Mesenchymal stem cell (in vitro differentiated cells and primary cell): ENCODE data around the gene SH3BP2.

ENCODE experiments used
- DNase-seq: peaks from one replicate; pipeline ENCODE4 v3.0.0-alpha.2; 2013
- H2AFZ ChIP-seq: one replicate; pipeline ENCODE4 v1.6.1; 2013; ENCODE audit warnings: low read depth, mild to moderate bottlenecking, control low read depth, inconsistent platforms, low read length, moderate library complexity
- H2AK5ac ChIP-seq: 2 replicates; pipeline ENCODE4 v1.6.1; 2013; ENCODE audit warnings: low read length, moderate library complexity, mild to moderate bottlenecking, inconsistent platforms; ENCODE audit not compliant: severe bottlenecking
- H2BK120ac ChIP-seq: one replicate; pipeline ENCODE4 v1.6.1; 2013; ENCODE audit warnings: low read depth, mild to moderate bottlenecking, inconsistent platforms, low read length, moderate library complexity
- H2BK12ac ChIP-seq, 2 experiments: one replicate each; pipeline ENCODE4 v1.6.1; 2013; ENCODE audit warnings: inconsistent platforms in 2 of 2, low read length in 2 of 2, mild to moderate bottlenecking in 2 of 2, moderate library complexity in 2 of 2, control low read depth in 1 of 2
- H2BK15ac ChIP-seq: one replicate; pipeline ENCODE4 v1.6.1; 2013; ENCODE audit warnings: mild to moderate bottlenecking, low read depth, inconsistent platforms; ENCODE audit not compliant: poor library complexity, severe bottlenecking
- H2BK5ac ChIP-seq: 2 replicates; pipeline ENCODE4 v1.6.1; 2013; ENCODE audit warnings: low read depth, mild to moderate bottlenecking, low read length, control low read depth, inconsistent platforms; ENCODE audit not compliant: poor library complexity, severe bottlenecking
- H3K14ac ChIP-seq, 2 experiments: one replicate each; pipeline ENCODE4 v1.6.1; 2013; ENCODE audit warnings: inconsistent platforms in 2 of 2, low read length in 2 of 2, control low read depth in 1 of 2, mild to moderate bottlenecking in 1 of 2, moderate library complexity in 1 of 2
- H3K18ac ChIP-seq, 2 experiments: one replicate each; pipeline ENCODE4 v1.6.1; 2013; ENCODE audit warnings: inconsistent platforms in 2 of 2, low read length in 2 of 2, control low read depth in 1 of 2, low read depth in 1 of 2, mild to moderate bottlenecking in 1 of 2
- H3K23ac ChIP-seq, 2 experiments: one replicate each; pipeline ENCODE4 v1.6.1; 2013; ENCODE audit warnings: inconsistent platforms in 2 of 2, low read length in 2 of 2, mild to moderate bottlenecking in 2 of 2, moderate library complexity in 2 of 2, control low read depth in 1 of 2
- H3K27ac ChIP-seq: 2 replicates; pipeline ENCODE4 v1.5.1; 2013; ENCODE audit warnings: mild to moderate bottlenecking, moderate library complexity, low read length, control low read depth, inconsistent platforms; ENCODE audit not compliant: poor library complexity, severe bottlenecking
- H3K27me3 ChIP-seq, 2 experiments: 2 replicates each; pipeline versions ENCODE4 v1.6.1 to v1.7.0; 2013; ENCODE audit warnings: low read length in 2 of 2, mild to moderate bottlenecking in 2 of 2, moderate library complexity in 2 of 2, control low read depth in 1 of 2, inconsistent platforms in 1 of 2; ENCODE audit not compliant: control insufficient read depth in 1 of 2, insufficient read depth in 1 of 2
- H3K36me3 ChIP-seq, 2 experiments: 2 replicates each; pipeline versions ENCODE4 v1.6.1 to v1.7.0; 2013; ENCODE audit warnings: low read length in 2 of 2, control low read depth in 1 of 2, inconsistent platforms in 1 of 2, low read depth in 1 of 2, mild to moderate bottlenecking in 1 of 2; ENCODE audit not compliant: insufficient read depth in 2 of 2, control insufficient read depth in 1 of 2
- H3K4ac ChIP-seq, 2 experiments: one replicate each; pipeline ENCODE4 v1.6.1; 2013; ENCODE audit warnings: inconsistent platforms in 2 of 2, low read length in 2 of 2, mild to moderate bottlenecking in 2 of 2, moderate library complexity in 2 of 2, control low read depth in 1 of 2, low read depth in 1 of 2
- H3K4me1 ChIP-seq: 2 replicates; pipeline ENCODE4 v1.6.1; 2013; ENCODE audit warnings: low read depth, low read length, control low read depth; ENCODE audit not compliant: control insufficient read depth, insufficient read depth
- H3K4me2 ChIP-seq: 2 replicates; pipeline ENCODE4 v1.6.1; 2013; ENCODE audit warnings: low read length, mild to moderate bottlenecking, inconsistent platforms; ENCODE audit not compliant: poor library complexity, severe bottlenecking
- H3K4me3 ChIP-seq, 2 experiments: 2 replicates each; pipeline versions ENCODE4 v1.5.1 to v1.7.0; 2013; ENCODE audit warnings: low read length in 2 of 2, mild to moderate bottlenecking in 2 of 2, control low read depth in 1 of 2, low read depth in 1 of 2; ENCODE audit not compliant: insufficient read depth in 1 of 2
- H3K79me1 ChIP-seq: replicated peaks from 2 replicates; pipeline ENCODE4 v1.6.1; 2013; ENCODE audit warnings: mild to moderate bottlenecking, control low read depth, low read length, inconsistent platforms; ENCODE audit not compliant: poor library complexity, severe bottlenecking
- H3K9ac ChIP-seq: 2 replicates; pipeline ENCODE4 v1.7.0; 2013; ENCODE audit warnings: mild to moderate bottlenecking, low read length, moderate library complexity
- H3K9me3 ChIP-seq: 2 replicates; pipeline ENCODE4 v1.7.0; 2013; ENCODE audit warnings: mild to moderate bottlenecking, low read length; ENCODE audit not compliant: control insufficient read depth
- H4K8ac ChIP-seq: one replicate; pipeline ENCODE4 v1.6.1; 2013; ENCODE audit warnings: inconsistent platforms, mild to moderate bottlenecking, low read length, moderate library complexity
- H4K91ac ChIP-seq: one replicate; pipeline ENCODE4 v1.6.1; 2013; ENCODE audit warnings: mild to moderate bottlenecking, low read length, inconsistent platforms
- WGBS: methylation state at CpG from one replicate; pipeline ENCODE4 v1.1.7; 2013; ENCODE audit warnings: mixed read lengths; 5-methylcytosine and 5-hydroxymethylcytosine counted together

Gene SH3BP2

GRCh38 chr4:2806390-2807355 is 13.8 kb downstream of the SH3BP2 start:
- H3K4me2 ChIP-seq: no peak overlapping the region
- peaks cover 64% of the 10 kb centered on the region for H3K4me1 ChIP-seq
- H2AFZ ChIP-seq: no peak overlapping the region
- H2BK5ac ChIP-seq: no peak overlapping the region
- H2BK120ac ChIP-seq: no peak overlapping the region
- H2BK15ac ChIP-seq: no peak overlapping the region
- peaks cover 39% of the 10 kb centered on the region for H3K79me1 ChIP-seq
- H2BK12ac ChIP-seq: no peak overlapping the region
- peak overlapping the region; percentile 45 for H4K91ac ChIP-seq
- H3K4ac ChIP-seq: no peak overlapping the region
- H3K27ac ChIP-seq: no peak overlapping the region
- no peaks in the 10 kb centered on the region for H3K9me3 ChIP-seq
- no peak overlapping the region for H3K14ac ChIP-seq
- no peak overlapping the region for H3K18ac ChIP-seq
- no peak for DNase-seq
- H4K8ac ChIP-seq: no peak overlapping the region
- no peak overlapping the region for H2AK5ac ChIP-seq
- no peaks in the 10 kb centered on the region for H3K27me3 ChIP-seq
- peaks cover 0 to 63% of the 10 kb centered on the region in 2 experiments for H3K36me3 ChIP-seq
- H3K4me3 ChIP-seq: peak overlapping the region in 1 of 2 experiments; percentile 35
- peak overlapping the region; percentile 55 for H3K9ac ChIP-seq
- 94% methylated on average over 28 of the region's 28 CpGs for WGBS
- no peak overlapping the region for H3K23ac ChIP-seq

- peaks cover 72% of the 10 kb centered on the region for H3K4me1 ChIP-seq
- no peak overlapping the region for H3K4me2 ChIP-seq
- H2BK5ac ChIP-seq: no peak overlapping the region
- H3K79me1 ChIP-seq: peaks cover 39% of the 10 kb centered on the region
- H3K27me3 ChIP-seq: no peaks in the 10 kb centered on the region
- no peak overlapping the region for H2BK12ac ChIP-seq
- no peak overlapping the region for H4K91ac ChIP-seq
- H3K4ac ChIP-seq: no peak overlapping the region
- no peaks in the 10 kb centered on the region for H3K9me3 ChIP-seq
- no peak overlapping the region for H3K27ac ChIP-seq
- peak overlapping the region; percentile 24 for H3K9ac ChIP-seq
- 95% methylated on average over 13 of the region's 13 CpGs for WGBS
- no peak overlapping the region for H2BK15ac ChIP-seq
- H3K23ac ChIP-seq: no peak overlapping the region
- peaks cover 0 to 63% of the 10 kb centered on the region in 2 experiments for H3K36me3 ChIP-seq
- no peak for DNase-seq
- H3K4me3 ChIP-seq: no peak overlapping the region
- H4K8ac ChIP-seq: no peak overlapping the region
- H3K14ac ChIP-seq: no peak overlapping the region
- H2AFZ ChIP-seq: no peak overlapping the region
- H2AK5ac ChIP-seq: no peak overlapping the region
- no peak overlapping the region for H2BK120ac ChIP-seq
- no peak overlapping the region for H3K18ac ChIP-seq
These were observed 14.7 kb downstream of the SH3BP2 start for GRCh38 chr4:2807571-2807970.

- Histone ChIP-seq H4K91ac (no peak overlapping the region), H3K4me3 (no peak overlapping the region), H3K4me1 (peaks cover 74% of the 10 kb centered on the region), H4K8ac (no peak overlapping the region), H3K9me3 (no peaks in the 10 kb centered on the region), H2AFZ (no peak overlapping the region), H2BK12ac (no peak overlapping the region), H3K27ac (no peak overlapping the region), H3K23ac (no peak overlapping the region), H3K4ac (no peak overlapping the region), H2BK5ac (no peak overlapping the region), H3K27me3 (no peaks in the 10 kb centered on the region), H3K4me2 (no peak overlapping the region), H2BK120ac (no peak overlapping the region), H3K9ac (no peak overlapping the region), H3K18ac (no peak overlapping the region), H3K14ac (no peak overlapping the region), H2AK5ac (no peak overlapping the region), H2BK15ac (no peak overlapping the region), H3K36me3 (peaks cover 0 to 59% of the 10 kb centered on the region in 2 experiments), H3K79me1 (peaks cover 35% of the 10 kb centered on the region)
- DNase-seq: no peak
- WGBS: 97% methylated on average over 7 of the region's 7 CpGs
These were observed 15.1 kb downstream of the SH3BP2 start for GRCh38 chr4:2808001-2808400.

DNA sequence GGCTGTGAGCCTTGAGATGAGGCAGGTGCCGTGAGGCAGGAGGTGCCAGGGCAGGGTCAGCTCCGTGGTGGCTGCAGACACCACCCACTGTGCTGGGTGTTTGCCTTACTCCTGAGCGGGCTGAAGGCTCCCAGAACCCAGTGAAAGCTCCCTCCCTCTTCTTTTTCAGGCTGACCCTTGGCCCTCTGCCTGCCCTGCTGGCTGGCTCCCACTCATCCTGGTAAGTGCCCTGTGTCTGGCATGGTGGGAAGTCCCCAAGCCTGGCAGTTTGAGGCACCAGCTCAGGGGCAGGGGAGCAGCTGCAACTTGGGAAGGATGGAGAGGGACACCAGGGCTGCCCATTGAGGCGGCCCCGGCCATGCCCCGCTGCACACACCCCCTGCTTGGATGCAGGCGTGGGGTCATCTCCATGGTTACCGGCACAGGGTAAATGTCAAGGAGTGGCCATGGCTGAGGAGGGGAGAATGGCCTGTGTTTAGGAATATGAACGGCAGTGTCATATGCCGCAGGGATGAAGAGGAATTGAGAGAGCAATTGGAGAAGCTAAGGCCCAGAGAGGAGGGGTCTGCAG is 16.8 kb downstream of the SH3BP2 start:
- Histone ChIP-seq H3K9me3 (no peaks in the 10 kb centered on the region), H2AK5ac (no peak overlapping the region), H3K14ac (no peak overlapping the region), H3K4ac (no peak overlapping the region), H3K18ac (no peak overlapping the region), H2BK120ac (no peak overlapping the region), H3K9ac (no peak overlapping the region), H3K4me2 (no peak overlapping the region), H3K4me3 (no peak overlapping the region), H3K23ac (no peak overlapping the region), H2BK15ac (no peak overlapping the region), H3K27ac (no peak overlapping the region), H2AFZ (no peak overlapping the region), H3K36me3 (peaks cover 5 to 53% of the 10 kb centered on the region in 2 experiments), H3K79me1 (peaks cover 23% of the 10 kb centered on the region), H2BK12ac (no peak overlapping the region), H2BK5ac (no peak overlapping the region), H3K27me3 (no peaks in the 10 kb centered on the region), H4K91ac (peak overlapping the region; percentile 1), H4K8ac (no peak overlapping the region), H3K4me1 (peaks cover 72% of the 10 kb centered on the region)
- DNase-seq: no peak
- WGBS: 77% methylated on average over 10 of the region's 10 CpGs
